ENCODE results near the gene ZBTB6. TPM values are rescaled to one million over a fixed set of nuclear protein-coding genes. Genes with fewer than 3 reads are reported as not detected.
A peak's percentile ranks its signal among the peaks of the same experiment; 100 is the strongest.

Gene ZBTB6
- total and polyA plus RNA-seq, 7 donors: 3.0 to 14.5 (median 7.1) TPM

GRCh38 chr9:122904466-122904822 is 8.7 kb downstream of the ZBTB6 start:
- no peak for TF ChIP-seq CTCF (IDR thresholded peaks at IDR 0.05)
- TF ChIP-seq POLR2A (IDR thresholded peaks at IDR 0.05): no peak
- no peak for TF ChIP-seq EP300 (IDR thresholded peaks at IDR 0.05)
- TF ChIP-seq POLR2AphosphoS5 (IDR thresholded peaks at IDR 0.05): no peak
- no peaks in the 10 kb centered on the region for H3K27me3 ChIP-seq
- H3K4me1 ChIP-seq: peaks cover 0 to 52% (median 45%) of the 10 kb centered on the region in 4 donors
- H3K4me3 ChIP-seq: peak overlapping the region; percentile 54 to 97 (median 94)
- no peak for DNase-seq
- intact Hi-C loops (cut with DNase I): loop anchor here (2.0 kb wide), 2 partner anchors 36 to 86 kb away; partner anchors contain the start of gene RABGAP1
- H3K9me3 ChIP-seq: no peaks in the 10 kb centered on the region
- peaks cover 0 to 5% (median 0%) of the 10 kb centered on the region in 4 donors for H3K36me3 ChIP-seq
- H3K27ac ChIP-seq: peak overlapping the region; percentile 97 to 99 (median 98)
- WGBS, 2 donors: 0% methylated on average over 8 of the region's 8 CpGs

- Histone ChIP-seq H3K36me3 (peaks cover 0 to 15% (median 0%) of the 10 kb centered on the region in 4 donors), H3K27me3 (no peaks in the 10 kb centered on the region), H3K27ac (peak overlapping the region in 2 of 4 donors; percentile 8 to 41), H3K9me3 (no peaks in the 10 kb centered on the region), H3K4me3 (peak overlapping the region in 1 of 4 donors; percentile 0), H3K4me1 (peaks cover 0 to 71% (median 48%) of the 10 kb centered on the region in 4 donors)
- WGBS, 2 donors: 46 to 84% methylated on average over 2 of the region's 2 CpGs
- intact Hi-C loops (cut with DNase I): no loop called here
- TF ChIP-seq POLR2A (IDR thresholded peaks at IDR 0.05): no peak
- no peak for TF ChIP-seq POLR2AphosphoS5 (IDR thresholded peaks at IDR 0.05)
- TF ChIP-seq EP300 (IDR thresholded peaks at IDR 0.05): no peak
- DNase-seq: no peak
Observed at GRCh38 chr9:122900791-122901190, 12.3 kb downstream of the ZBTB6 start.

GRCh38 chr9:122897969-122898368 is 15.2 kb downstream of the ZBTB6 start:
- H3K27ac ChIP-seq: no peak overlapping the region
- no peak overlapping the region for H3K4me3 ChIP-seq
- intact Hi-C loops (cut with DNase I): no loop called here
- H3K27me3 ChIP-seq: no peaks in the 10 kb centered on the region
- peaks cover 0 to 53% (median 33%) of the 10 kb centered on the region in 4 donors for H3K4me1 ChIP-seq
- no peaks in the 10 kb centered on the region for H3K9me3 ChIP-seq
- DNase-seq: no peak
- 97 to 98% methylated on average over 1 of the region's 1 CpG for WGBS, 2 donors
- peaks cover 0 to 43% (median 2%) of the 10 kb centered on the region in 4 donors for H3K36me3 ChIP-seq
- TF ChIP-seq EP300 (IDR thresholded peaks at IDR 0.05) (no peak), POLR2AphosphoS5 (IDR thresholded peaks at IDR 0.05) (no peak), POLR2A (IDR thresholded peaks at IDR 0.05) (no peak), CTCF (IDR thresholded peaks at IDR 0.05) (no peak)

GRCh38 chr9:122888480-122888879 is 24.6 kb downstream of the ZBTB6 start:
- H3K36me3 ChIP-seq: peaks cover 26 to 89% (median 32%) of the 10 kb centered on the region in 4 donors
- intact Hi-C loops (cut with DNase I): no loop called here
- 21 to 68% methylated on average over 3 of the region's 3 CpGs for WGBS, 2 donors

GRCh38 chr9:122883125-122883524 is 30.0 kb downstream of the ZBTB6 start:
- no peaks in the 10 kb centered on the region for H3K9me3 ChIP-seq
- intact Hi-C loops (cut with DNase I): no loop called here
- peaks cover 26 to 91% (median 43%) of the 10 kb centered on the region in 4 donors for H3K36me3 ChIP-seq
- no peaks in the 10 kb centered on the region for H3K4me1 ChIP-seq
- DNase-seq: no peak
- H3K27me3 ChIP-seq: no peaks in the 10 kb centered on the region
- no peak for TF ChIP-seq POLR2AphosphoS5 (IDR thresholded peaks at IDR 0.05)
- TF ChIP-seq CTCF (IDR thresholded peaks at IDR 0.05): no peak
- TF ChIP-seq EP300 (IDR thresholded peaks at IDR 0.05): no peak
- TF ChIP-seq POLR2A (IDR thresholded peaks at IDR 0.05): no peak
- H3K27ac ChIP-seq: no peak overlapping the region
- 90 to 94% methylated on average over 2 of the region's 2 CpGs for WGBS, 2 donors
- no peak overlapping the region for H3K4me3 ChIP-seq

More at GRCh38 chr9:122888480-122888879, 24.6 kb downstream of the ZBTB6 start:
- Histone ChIP-seq H3K4me1 (no peaks in the 10 kb centered on the region), H3K9me3 (no peaks in the 10 kb centered on the region), H3K27me3 (no peaks in the 10 kb centered on the region), H3K27ac (no peak overlapping the region), H3K4me3 (no peak overlapping the region)
- no peak for DNase-seq
- TF ChIP-seq EP300 (IDR thresholded peaks at IDR 0.05) (no peak), POLR2AphosphoS5 (IDR thresholded peaks at IDR 0.05) (no peak), CTCF (IDR thresholded peaks at IDR 0.05) (no peak), POLR2A (IDR thresholded peaks at IDR 0.05) (no peak)

Measured in sigmoid colon (tissue), 7 donors.